ENCODE results near the gene NSD2. TPM values are rescaled to one million over a fixed set of nuclear protein-coding genes. Genes with fewer than 3 reads are reported as not detected.
"Not testable (repeated sequence)": the region's sequence is repeated elsewhere in the genome, so short reads cannot be mapped to it uniquely, and the experiment has no call there.

Gene NSD2
- polyA plus RNA-seq, 1 donor from 2014 or later = 51.6 TPM

DNA sequence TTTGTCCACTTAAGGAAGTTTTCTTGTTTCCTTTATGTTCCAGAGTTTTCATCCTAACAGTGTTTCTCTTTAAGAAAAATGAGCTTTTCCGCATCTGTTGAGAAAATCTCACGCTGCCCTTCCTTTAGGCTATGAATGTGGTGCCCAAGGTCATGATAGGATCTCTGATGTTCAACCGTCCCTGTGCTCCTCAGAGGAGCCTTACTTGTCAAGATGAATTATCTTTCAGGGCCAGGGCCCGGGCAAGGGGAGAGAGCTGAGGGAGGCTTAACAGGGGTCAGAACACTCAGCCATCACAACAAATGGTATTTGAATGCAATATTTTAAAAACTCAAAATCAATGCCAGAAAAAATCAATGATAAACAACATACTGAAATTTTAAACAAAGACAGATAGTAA lies 143.8 kb downstream of the NSD2 start:
- Histone ChIP-seq H3K27ac (ENCODE audit: low read length) (no peak overlapping the region), H3K4me3 (ENCODE audit: low read length) (no peak overlapping the region), H3K9ac (ENCODE audit: low read length) (no peak overlapping the region), H3K79me2 (replicated peaks; ENCODE audit: insufficient read depth, low read length) (no peaks in the 10 kb centered on the region), H3K9me2 (ENCODE audit: insufficient read depth, low read length) (no peaks in the 10 kb centered on the region), H3K9me3 (ENCODE audit: low read length) (no peaks in the 10 kb centered on the region), H2AFZ (ENCODE audit: low read depth, low read length) (no peak overlapping the region), H3F3A (ENCODE audit: insufficient read depth, low read length, poor library complexity, severe bottlenecking) (peaks cover 1% of the 10 kb centered on the region), H3K36me3 (ENCODE audit: insufficient read depth, low read length) (no peaks in the 10 kb centered on the region), H3K4me2 (ENCODE audit: low read length) (no peak overlapping the region), H3K27me3 (ENCODE audit: insufficient read depth, low read depth, low read length) (no peaks in the 10 kb centered on the region), H4K20me1 (ENCODE audit: insufficient read depth) (no peaks in the 10 kb centered on the region)
- TF ChIP-seq POLR2AphosphoS5 (IDR thresholded peaks at IDR 0.05) (no peak), MXI1 (conservative IDR thresholded peaks at IDR 0.05; ENCODE audit: poor library complexity, severe bottlenecking) (no peak), SMC3 (conservative IDR thresholded peaks at IDR 0.05; ENCODE audit: poor library complexity) (no peak), TAF1 (IDR thresholded peaks at IDR 0.05; ENCODE audit: low read depth) (no peak), EP300 (conservative IDR thresholded peaks at IDR 0.05; ENCODE audit: poor library complexity, severe bottlenecking) (no peak), EZH2 (IDR thresholded peaks at IDR 0.05; ENCODE audit: borderline replicate concordance, insufficient read depth, low read length, poor library complexity, severe bottlenecking) (no peak), RAD21 (conservative IDR thresholded peaks at IDR 0.05) (no peak)
- TF ChIP-seq, protein P1, sequence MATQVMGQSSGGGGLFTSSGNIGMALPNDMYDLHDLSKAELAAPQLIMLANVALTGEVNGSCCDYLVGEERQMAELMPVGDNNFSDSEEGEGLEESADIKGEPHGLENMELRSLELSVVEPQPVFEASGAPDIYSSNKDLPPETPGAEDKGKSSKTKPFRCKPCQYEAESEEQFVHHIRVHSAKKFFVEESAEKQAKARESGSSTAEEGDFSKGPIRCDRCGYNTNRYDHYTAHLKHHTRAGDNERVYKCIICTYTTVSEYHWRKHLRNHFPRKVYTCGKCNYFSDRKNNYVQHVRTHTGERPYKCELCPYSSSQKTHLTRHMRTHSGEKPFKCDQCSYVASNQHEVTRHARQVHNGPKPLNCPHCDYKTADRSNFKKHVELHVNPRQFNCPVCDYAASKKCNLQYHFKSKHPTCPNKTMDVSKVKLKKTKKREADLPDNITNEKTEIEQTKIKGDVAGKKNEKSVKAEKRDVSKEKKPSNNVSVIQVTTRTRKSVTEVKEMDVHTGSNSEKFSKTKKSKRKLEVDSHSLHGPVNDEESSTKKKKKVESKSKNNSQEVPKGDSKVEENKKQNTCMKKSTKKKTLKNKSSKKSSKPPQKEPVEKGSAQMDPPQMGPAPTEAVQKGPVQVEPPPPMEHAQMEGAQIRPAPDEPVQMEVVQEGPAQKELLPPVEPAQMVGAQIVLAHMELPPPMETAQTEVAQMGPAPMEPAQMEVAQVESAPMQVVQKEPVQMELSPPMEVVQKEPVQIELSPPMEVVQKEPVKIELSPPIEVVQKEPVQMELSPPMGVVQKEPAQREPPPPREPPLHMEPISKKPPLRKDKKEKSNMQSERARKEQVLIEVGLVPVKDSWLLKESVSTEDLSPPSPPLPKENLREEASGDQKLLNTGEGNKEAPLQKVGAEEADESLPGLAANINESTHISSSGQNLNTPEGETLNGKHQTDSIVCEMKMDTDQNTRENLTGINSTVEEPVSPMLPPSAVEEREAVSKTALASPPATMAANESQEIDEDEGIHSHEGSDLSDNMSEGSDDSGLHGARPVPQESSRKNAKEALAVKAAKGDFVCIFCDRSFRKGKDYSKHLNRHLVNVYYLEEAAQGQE (IDR thresholded peaks at IDR 0.05; ENCODE audit: borderline replicate concordance) = no peak
- TF ChIP-seq, protein P2, sequence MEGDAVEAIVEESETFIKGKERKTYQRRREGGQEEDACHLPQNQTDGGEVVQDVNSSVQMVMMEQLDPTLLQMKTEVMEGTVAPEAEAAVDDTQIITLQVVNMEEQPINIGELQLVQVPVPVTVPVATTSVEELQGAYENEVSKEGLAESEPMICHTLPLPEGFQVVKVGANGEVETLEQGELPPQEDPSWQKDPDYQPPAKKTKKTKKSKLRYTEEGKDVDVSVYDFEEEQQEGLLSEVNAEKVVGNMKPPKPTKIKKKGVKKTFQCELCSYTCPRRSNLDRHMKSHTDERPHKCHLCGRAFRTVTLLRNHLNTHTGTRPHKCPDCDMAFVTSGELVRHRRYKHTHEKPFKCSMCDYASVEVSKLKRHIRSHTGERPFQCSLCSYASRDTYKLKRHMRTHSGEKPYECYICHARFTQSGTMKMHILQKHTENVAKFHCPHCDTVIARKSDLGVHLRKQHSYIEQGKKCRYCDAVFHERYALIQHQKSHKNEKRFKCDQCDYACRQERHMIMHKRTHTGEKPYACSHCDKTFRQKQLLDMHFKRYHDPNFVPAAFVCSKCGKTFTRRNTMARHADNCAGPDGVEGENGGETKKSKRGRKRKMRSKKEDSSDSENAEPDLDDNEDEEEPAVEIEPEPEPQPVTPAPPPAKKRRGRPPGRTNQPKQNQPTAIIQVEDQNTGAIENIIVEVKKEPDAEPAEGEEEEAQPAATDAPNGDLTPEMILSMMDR (IDR thresholded peaks at IDR 0.05; ENCODE audit: poor library complexity, severe bottlenecking) = no peak

DNA sequence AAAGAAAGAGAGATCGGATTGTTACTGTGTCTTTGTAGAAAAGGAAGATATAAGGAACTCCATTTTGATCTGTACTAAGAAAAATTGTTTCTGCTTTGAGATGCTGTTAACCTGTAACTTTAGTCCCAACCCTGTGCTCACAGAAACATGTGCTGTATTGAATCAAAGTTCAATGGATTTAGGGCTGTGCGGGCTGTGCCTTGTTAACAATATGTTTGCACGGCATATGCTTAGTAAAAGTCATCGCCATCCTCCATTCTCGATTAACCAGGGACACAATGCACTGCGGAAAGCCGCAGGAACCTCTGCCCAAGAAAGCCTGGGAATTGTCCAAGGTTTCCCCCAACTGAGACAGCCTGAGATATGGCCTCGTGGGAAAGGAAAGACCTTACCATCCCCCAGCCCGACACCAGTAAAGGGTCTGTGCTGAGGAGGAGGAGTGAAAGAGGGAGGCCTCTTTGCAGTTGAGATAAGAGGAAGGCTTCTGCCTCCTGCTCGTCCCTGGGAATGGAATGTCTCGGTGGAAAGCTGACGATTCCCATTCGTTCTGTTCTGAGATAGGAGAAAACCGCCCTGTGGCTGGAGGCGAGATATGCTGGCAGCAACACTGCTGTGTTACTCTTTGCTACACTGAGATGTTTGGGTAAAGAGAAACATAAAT lies 150.3 kb downstream of the NSD2 start:
- H3K36me3 ChIP-seq (ENCODE audit: insufficient read depth, low read length); H3K27me3 ChIP-seq (ENCODE audit: insufficient read depth, low read depth, low read length); H3K4me2 ChIP-seq (ENCODE audit: low read length); H3K27ac ChIP-seq (ENCODE audit: low read length); H2AFZ ChIP-seq (ENCODE audit: low read depth, low read length); H3K79me2 ChIP-seq (replicated peaks; ENCODE audit: insufficient read depth, low read length); H3K9me3 ChIP-seq (ENCODE audit: low read length); H3F3A ChIP-seq (ENCODE audit: insufficient read depth, low read length, poor library complexity, severe bottlenecking); H3K9me2 ChIP-seq (ENCODE audit: insufficient read depth, low read length); H3K4me3 ChIP-seq (ENCODE audit: low read length); H4K20me1 ChIP-seq (ENCODE audit: insufficient read depth); H3K9ac ChIP-seq (ENCODE audit: low read length): not testable (repeated sequence)

DNA sequence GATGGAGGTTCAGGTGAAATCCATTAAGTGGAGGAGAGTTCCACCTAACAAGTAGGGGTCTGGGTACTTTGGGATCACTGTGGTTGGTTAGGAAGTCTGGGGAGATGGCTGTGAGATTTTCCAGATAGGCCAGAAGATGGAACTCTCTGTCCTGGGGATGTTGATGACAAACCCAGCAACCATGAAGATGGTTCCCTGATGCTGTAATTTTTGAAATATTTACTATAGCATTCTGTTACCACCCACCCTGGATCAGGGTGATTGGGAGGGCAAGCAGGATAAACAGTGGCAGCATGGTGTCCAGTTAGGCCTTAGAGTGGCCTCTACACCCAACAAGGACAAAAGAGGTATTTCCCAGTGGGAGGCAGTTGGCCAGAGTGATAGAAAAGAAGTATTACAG lies 153.5 kb downstream of the NSD2 start:
- no peaks in the 10 kb centered on the region for H3K9me3 ChIP-seq (ENCODE audit: low read length)

More for the DNA sequence above, 153.5 kb downstream of the NSD2 start:
- Histone ChIP-seq H4K20me1 (ENCODE audit: insufficient read depth) (no peaks in the 10 kb centered on the region), H3K4me2 (ENCODE audit: low read length) (no peak overlapping the region), H3K4me3 (ENCODE audit: low read length) (no peak overlapping the region), H3K9me2 (ENCODE audit: insufficient read depth, low read length) (no peaks in the 10 kb centered on the region), H3K27me3 (ENCODE audit: insufficient read depth, low read depth, low read length) (no peaks in the 10 kb centered on the region), H3K9ac (ENCODE audit: low read length) (no peak overlapping the region), H3K27ac (ENCODE audit: low read length) (no peak overlapping the region), H3K36me3 (ENCODE audit: insufficient read depth, low read length) (no peaks in the 10 kb centered on the region), H2AFZ (ENCODE audit: low read depth, low read length) (no peak overlapping the region), H3F3A (ENCODE audit: insufficient read depth, low read length, poor library complexity, severe bottlenecking) (no peaks in the 10 kb centered on the region), H3K79me2 (replicated peaks; ENCODE audit: insufficient read depth, low read length) (no peaks in the 10 kb centered on the region)
- TF ChIP-seq, protein P2 (IDR thresholded peaks at IDR 0.05; ENCODE audit: poor library complexity, severe bottlenecking) = no peak
- no peak for TF ChIP-seq RAD21 (conservative IDR thresholded peaks at IDR 0.05)
- no peak for TF ChIP-seq TAF1 (IDR thresholded peaks at IDR 0.05; ENCODE audit: low read depth)
